ENCODE results near the gene EDARADD. TPM values are rescaled to one million over a fixed set of nuclear protein-coding genes. Genes with fewer than 3 reads are reported as not detected.
A peak's percentile ranks its signal among the peaks of the same experiment; 100 is the strongest.

Gene EDARADD
- total RNA-seq, 1 donor from 2014 or later, result 0.89 TPM

DNA sequence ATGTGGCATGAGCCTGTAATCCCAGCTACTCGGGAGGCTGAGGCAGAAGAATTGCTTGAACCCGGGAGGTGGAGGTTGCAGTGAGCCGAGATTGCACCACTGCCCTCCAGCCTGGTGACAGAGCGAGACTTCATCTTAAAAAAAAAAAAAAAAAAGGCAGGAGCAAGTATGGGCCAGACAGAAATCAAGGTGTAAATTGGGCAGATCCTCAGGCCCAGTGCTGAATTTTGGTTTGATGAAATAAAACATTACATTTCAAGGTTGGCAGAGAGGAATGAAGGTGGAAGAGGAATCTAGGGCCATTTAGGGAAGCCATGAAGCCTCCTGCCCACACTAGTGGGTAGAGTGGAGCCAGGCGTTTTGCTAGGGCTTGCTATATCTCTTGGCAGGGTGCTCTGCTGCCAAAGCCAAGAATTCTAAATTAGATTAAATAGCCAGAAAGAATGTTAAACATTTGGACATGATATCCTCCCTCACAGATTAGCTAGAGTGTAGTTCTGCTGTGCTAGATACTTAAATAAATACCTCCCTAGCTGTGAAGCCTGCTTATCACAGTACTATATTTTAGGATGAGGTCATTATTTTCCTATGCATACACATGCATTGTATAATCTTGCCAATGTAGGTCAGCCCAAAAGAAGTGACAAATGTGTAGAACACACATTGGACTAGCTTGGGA lies 113.1 kb downstream of the EDARADD start:
- H3K9me3 ChIP-seq, result no peaks in the 10 kb centered on the region
- no peaks in the 10 kb centered on the region for H3K27me3 ChIP-seq (ENCODE audit: low read depth)
- H3K4me1 ChIP-seq, result peaks cover 7% of the 10 kb centered on the region
- no peak for TF ChIP-seq CTCF (IDR thresholded peaks at IDR 0.05)
- peak overlapping the region; percentile 6 for H3K27ac ChIP-seq
- DNase-seq, result no peak
- intact Hi-C loops (cut with DNase I), result no loop called here
- H3K4me3 ChIP-seq, result no peak overlapping the region
- no peaks in the 10 kb centered on the region for H3K36me3 ChIP-seq
- ATAC-seq, result peak; percentile 76 to 90

- Histone ChIP-seq H3K9me3 (no peaks in the 10 kb centered on the region), H3K4me3 (no peak overlapping the region), H3K36me3 (no peaks in the 10 kb centered on the region), H3K27me3 (ENCODE audit: low read depth) (no peaks in the 10 kb centered on the region), H3K4me1 (no peaks in the 10 kb centered on the region), H3K27ac (no peak overlapping the region)
- ATAC-seq (no peak), DNase-seq (no peak)
- intact Hi-C loops (cut with DNase I), result no loop called here
- no peak for TF ChIP-seq CTCF (IDR thresholded peaks at IDR 0.05)
Measured at GRCh38 chr1:236508593-236509027, 114.5 kb downstream of the EDARADD start.

- intact Hi-C loops (cut with DNase I), result no loop called here
- no peaks in the 10 kb centered on the region for H3K4me1 ChIP-seq
Measured at GRCh38 chr1:236509203-236509602, 115.1 kb downstream of the EDARADD start.

GRCh38 chr1:236509647-236510401 lies 115.7 kb downstream of the EDARADD start:
- Histone ChIP-seq H3K4me1 (no peaks in the 10 kb centered on the region), H3K27me3 (ENCODE audit: low read depth) (no peaks in the 10 kb centered on the region), H3K27ac (no peak overlapping the region), H3K4me3 (no peak overlapping the region), H3K9me3 (no peaks in the 10 kb centered on the region), H3K36me3 (no peaks in the 10 kb centered on the region)
- intact Hi-C loops (cut with DNase I), result no loop called here
- ATAC-seq, result no peak
- TF ChIP-seq CTCF (IDR thresholded peaks at IDR 0.05), result no peak
- no peak for DNase-seq

More at GRCh38 chr1:236509203-236509602, 115.1 kb downstream of the EDARADD start:
- Histone ChIP-seq H3K9me3 (no peaks in the 10 kb centered on the region), H3K4me3 (no peak overlapping the region), H3K36me3 (no peaks in the 10 kb centered on the region), H3K27me3 (ENCODE audit: low read depth) (no peaks in the 10 kb centered on the region), H3K27ac (no peak overlapping the region)
- no peak for DNase-seq
- no peak for TF ChIP-seq CTCF (IDR thresholded peaks at IDR 0.05)
- no peak for ATAC-seq

- Histone ChIP-seq H3K36me3 (no peaks in the 10 kb centered on the region), H3K27ac (no peak overlapping the region), H3K9me3 (no peaks in the 10 kb centered on the region), H3K4me3 (no peak overlapping the region), H3K27me3 (ENCODE audit: low read depth) (no peaks in the 10 kb centered on the region), H3K4me1 (no peaks in the 10 kb centered on the region)
- intact Hi-C loops (cut with DNase I), result no loop called here
- DNase-seq, result no peak
- no peak for TF ChIP-seq CTCF (IDR thresholded peaks at IDR 0.05)
- ATAC-seq, result no peak
Measured at GRCh38 chr1:236511735-236512418, 117.8 kb downstream of the EDARADD start.

Measured in lower lobe of right lung (tissue), 2 donors.